Heart left ventricle (tissue), 16 donors: ENCODE measurements around the gene CTNNA3. TPM values are rescaled to one million over a fixed set of nuclear protein-coding genes. Genes with fewer than 3 reads are reported as not detected.

Source experiments
- ATAC-seq, 4 donors: fragments of 200-7000 bp; cut with Tn5 transposase; one replicate each; pipeline ENCODE4 v1.9.1; 2020 to 2022; ENCODE audit warnings: moderate library complexity in 4 of 4, mild to moderate bottlenecking in 3 of 4, moderate number of reproducible peaks in 1 of 4
- DNase-seq, 5 donors: peaks; one replicate each; pipeline ENCODE4 v3.0.0-alpha.2; 2020
- H3K27ac ChIP-seq, 12 donors: fragments of 200-600 bp; sonication (generic) in 4 of 12; one replicate each; pipeline versions ENCODE4 v1.5.0 to v1.8.0; 2016 to 2022; ENCODE audit warnings: mild to moderate bottlenecking in 2 of 12
- H3K27me3 ChIP-seq, 9 donors: fragments of 200-600 bp; sonication (generic) in 2 of 9; one replicate each; pipeline versions ENCODE4 v1.5.1 to v1.8.0; 2016 to 2022; ENCODE audit warnings: mild to moderate bottlenecking in 3 of 9
- H3K36me3 ChIP-seq, 9 donors: fragments of 200-600 bp; sonication (generic) in 2 of 9; one replicate each; pipeline versions ENCODE4 v1.5.0 to v1.8.0; 2018 to 2022; ENCODE audit warnings: mild to moderate bottlenecking in 2 of 9
- H3K4me1 ChIP-seq, 12 donors: fragments of 200-600 bp; sonication (generic) in 4 of 12; one replicate each; pipeline versions ENCODE4 v1.5.0 to v1.8.0; 2016 to 2022; ENCODE audit warnings: mild to moderate bottlenecking in 3 of 12
- H3K4me3 ChIP-seq, 12 donors: fragments of 200-600 bp; sonication (generic) in 4 of 12; one replicate each; pipeline versions ENCODE4 v1.5.0 to v1.8.0; 2017 to 2022; ENCODE audit warnings: mild to moderate bottlenecking in 9 of 12, moderate library complexity in 4 of 12
- H3K9me3 ChIP-seq, 12 donors: fragments of 200-600 bp; sonication (generic) in 4 of 12; one replicate each; pipeline versions ENCODE4 v1.5.0 to v1.8.0; 2016 to 2022; ENCODE audit warnings: mild to moderate bottlenecking in 1 of 12
- CTCF ChIP-seq, 12 donors: fragments of 200-600 bp; sonication (generic) in 4 of 12; IDR thresholded peaks; one replicate each; pipeline versions ENCODE4 v1.5.0 to v1.8.0; 2018 to 2022; ENCODE audit warnings: antibody characterized with exemption in 12 of 12, mild to moderate bottlenecking in 5 of 12
- POLR2A ChIP-seq, 2 donors: fragments of 450-650 bp; IDR thresholded peaks; one replicate each; pipeline ENCODE4 v1.6.1; 2017; ENCODE audit warnings: antibody characterized with exemption in 2 of 2, mild to moderate bottlenecking in 2 of 2, moderate library complexity in 2 of 2
- WGBS, 4 donors: extraction: QIAGEN DNeasy Blood & Tissue Kit in 2 of 4; methylation state at CpG; one replicate each; pipeline versions ENCODE4 v1.1.5 to v1.1.7; 2013 to 2018; 5-methylcytosine and 5-hydroxymethylcytosine counted together
- intact Hi-C, 10 donors: fragments of 100-400 bp; cut with DNase I; formaldehyde crosslinking; loops; one replicate each; pipeline versions ENCODE4 v1.11.1 to v1.14.2; 2022
- polyA plus RNA-seq, 2 donors: library from polyadenylated mRNA; stranded (reverse); fragments of 200-250 nt; gene quantifications; one replicate each; pipeline ENCODE4 v1.2.3, GENCODE V29; 2013
- total RNA-seq, 9 donors: library from RNA; depleted of rRNA in 2 of 9; stranded (reverse); fragments of >200 nt in 2 of 9; fragmentation: NEBNext Ultra II Directional in 3 of 9; extraction: Animal tissue kit (Norgen Biotek cat#: 25700) in 3 of 9; gene quantifications; one replicate each; pipeline versions ENCODE4 v1.1.0 to v1.2.4, GENCODE V29; 2016 to 2023
- donor health status: ischemic (EF 13 %, LVEDD 7.1; RV severe dilation, severe dysfunction).
- donor health status: healthy with polysubstance abuse.
- donor health status: DM: no; HTN: yes; CAD: no.
- donor health status: DM: no; HTN: no; CAD: no.
- donor health status: ischemic (EF 25% LVEDD 6.9; RV normal size, moderate dysfunction).
- donor health status: ischemic (EF 25% LVEDD 5.7; RV mildly dilated, moderate dysfunction).
- donor health status: healthy.
- donor health status: DM: yes; HTN: yes; CAD: no.
- donor health status: ischemic (EF 35%, LVEDD 5.7; RV mildly dilated, moderate dysfunction).
- donor health status: nonischemic (EF 11% LVEDD 7.7; RV severe dilation, severe dysfunction).
- donor health status: DM: yes; HTN: yes; CAD: no.
- donor health status: PGD.
- donor health status: ischemic (EF 29% LVEDD 5.4; RV normal size, mild dysfunction).
- donor health status: nonischemic (EF 23%, LVEDD 6.1; RV moderate dilation, normal function).

Gene CTNNA3
- total and polyA plus RNA-seq, 11 donors, result 4.8 to 200 (median 99.0) TPM

- ATAC-seq (no peak), DNase-seq (no peak)
- no peaks in the 10 kb centered on the region for H3K27me3 ChIP-seq
- H3K4me1 ChIP-seq, result peaks cover 0 to 6% (median 0%) of the 10 kb centered on the region in 12 donors
- no peak overlapping the region for H3K27ac ChIP-seq
- no peaks in the 10 kb centered on the region for H3K36me3 ChIP-seq
- H3K9me3 ChIP-seq, result peaks cover 0 to 29% (median 10%) of the 10 kb centered on the region in 12 donors
- TF ChIP-seq CTCF (IDR thresholded peaks at IDR 0.05) (no peak), POLR2A (IDR thresholded peaks at IDR 0.05) (no peak)
- intact Hi-C loops, result no loop called here
- no peak overlapping the region for H3K4me3 ChIP-seq
These were observed 1039.5 kb downstream of the CTNNA3 start for GRCh38 chr10:66656499-66656898.

- DNase-seq, result no peak
- Histone ChIP-seq H3K36me3 (no peaks in the 10 kb centered on the region), H3K9me3 (peaks cover 0 to 32% (median 11%) of the 10 kb centered on the region in 12 donors), H3K27ac (no peak overlapping the region), H3K4me3 (no peak overlapping the region), H3K4me1 (peaks cover 0 to 6% (median 0%) of the 10 kb centered on the region in 12 donors), H3K27me3 (no peaks in the 10 kb centered on the region)
- intact Hi-C loops, result no loop called here
- TF ChIP-seq POLR2A (IDR thresholded peaks at IDR 0.05), result no peak
- TF ChIP-seq CTCF (IDR thresholded peaks at IDR 0.05), result no peak
- 0 to 69% (median 42%) methylated on average over 1 of the region's 1 CpG for WGBS, 4 donors
- ATAC-seq, result no peak
These were observed 1041.1 kb downstream of the CTNNA3 start for GRCh38 chr10:66654861-66655260.

- TF ChIP-seq POLR2A (IDR thresholded peaks at IDR 0.05) (no peak), CTCF (IDR thresholded peaks at IDR 0.05) (no peak)
These were observed 1044.5 kb downstream of the CTNNA3 start for GRCh38 chr10:66651308-66652082.

GRCh38 chr10:66649626-66650025 is 1046.4 kb downstream of the CTNNA3 start:
- intact Hi-C loops, result no loop called here
- TF ChIP-seq CTCF (IDR thresholded peaks at IDR 0.05), result no peak
- no peak for TF ChIP-seq POLR2A (IDR thresholded peaks at IDR 0.05)
- ATAC-seq, result no peak
- Histone ChIP-seq H3K9me3 (peaks cover 0 to 38% (median 11%) of the 10 kb centered on the region in 12 donors), H3K27me3 (no peaks in the 10 kb centered on the region), H3K4me3 (no peak overlapping the region), H3K4me1 (no peaks in the 10 kb centered on the region), H3K36me3 (no peaks in the 10 kb centered on the region), H3K27ac (no peak overlapping the region)
- WGBS, 4 donors, result 78 to 85% (median 79%) methylated on average over 3 of the region's 3 CpGs
- DNase-seq, result no peak

More at GRCh38 chr10:66651308-66652082, 1044.5 kb downstream of the CTNNA3 start:
- Histone ChIP-seq H3K4me1 (peaks cover 0 to 1% (median 0%) of the 10 kb centered on the region in 12 donors), H3K27ac (no peak overlapping the region), H3K36me3 (no peaks in the 10 kb centered on the region), H3K4me3 (no peak overlapping the region), H3K27me3 (no peaks in the 10 kb centered on the region), H3K9me3 (peaks cover 0 to 38% (median 11%) of the 10 kb centered on the region in 12 donors)
- WGBS, 4 donors, result 82 to 95% (median 91%) methylated on average over 15 to 30 of the region's 30 CpGs
- ATAC-seq (no peak), DNase-seq (no peak)
- intact Hi-C loops, result no loop called here
